CD4-positive, alpha-beta T cell treated with Interleukin-10 for 1 hour (primary cell): Measurements from ENCODE around the gene CAPZA1.
A peak's percentile ranks its signal among the peaks of the same experiment; 100 is the strongest.
"Not testable (repeated sequence)": the region's sequence is repeated elsewhere in the genome, so short reads cannot be mapped to it uniquely, and the experiment has no call there.

Source experiments
- DNase-seq: peaks from one replicate; pipeline ENCODE4 v3.0.0-alpha.2; 2020

The CAPZA1 gene

GRCh38 chr1:112619518-112620376 lies at the start of gene CAPZA1:
Gene CAPZA1, plus strand, starts transcription at chr1:112619832. Its CDS starts 13 bp downstream, at chr1:112619845.
- DNase-seq, result peak; percentile 93

- no peak for DNase-seq
Measured at GRCh38 chr1:112575154-112575804, 44.4 kb upstream of the CAPZA1 start.

- no peak for DNase-seq
Measured at GRCh38 chr1:112576240-112576639, 43.4 kb upstream of the CAPZA1 start.

GRCh38 chr1:112579801-112580510 lies 39.7 kb upstream of the CAPZA1 start:
- DNase-seq, result no peak

GRCh38 chr1:112581586-112582192 lies 37.9 kb upstream of the CAPZA1 start:
- no peak for DNase-seq

GRCh38 chr1:112583366-112583765 lies 36.3 kb upstream of the CAPZA1 start:
- DNase-seq, result no peak

- DNase-seq, result no peak
Measured at GRCh38 chr1:112589766-112590165, 29.9 kb upstream of the CAPZA1 start.

GRCh38 chr1:112594208-112594876 lies 25.3 kb upstream of the CAPZA1 start:
- DNase-seq, result no peak

- no peak for DNase-seq
Measured at GRCh38 chr1:112599477-112599876, 20.2 kb upstream of the CAPZA1 start.

- no peak for DNase-seq
Measured at GRCh38 chr1:112603012-112603411, 16.6 kb upstream of the CAPZA1 start.

GRCh38 chr1:112603541-112603940 lies 16.1 kb upstream of the CAPZA1 start:
- DNase-seq, result no peak

- no peak for DNase-seq
Measured at GRCh38 chr1:112605633-112606327, 13.9 kb upstream of the CAPZA1 start.

- peak; percentile 53 for DNase-seq
Measured at GRCh38 chr1:112614460-112615065, 5.1 kb upstream of the CAPZA1 start.

GRCh38 chr1:112618114-112618720 lies 1.4 kb upstream of the CAPZA1 start:
- DNase-seq, result peak; percentile 76

- DNase-seq, result peak; percentile 66
Measured at GRCh38 chr1:112618721-112619517, 713 bp upstream of the CAPZA1 start, which contains the start of gene ST7L. Gene ST7L, minus strand, starts transcription at chr1:112619141. Its CDS starts 28 bp downstream, at chr1:112619113.

- DNase-seq, result no peak
Measured at GRCh38 chr1:112620377-112620695, 704 bp downstream of the CAPZA1 start.

- DNase-seq, result not testable (repeated sequence)
Measured at GRCh38 chr1:112624493-112624892, 4.9 kb downstream of the CAPZA1 start.

GRCh38 chr1:112625696-112626095 lies 6.1 kb downstream of the CAPZA1 start:
- DNase-seq, result no peak

- DNase-seq, result no peak
Measured at GRCh38 chr1:112626193-112626592, 6.6 kb downstream of the CAPZA1 start.

GRCh38 chr1:112626887-112627286 lies 7.3 kb downstream of the CAPZA1 start:
- DNase-seq, result no peak
